ENCODE data around the gene BACH2.

GRCh38 chr6:90272895-90273294, 23.7 kb downstream of the BACH2 start:
- TF ChIP-seq JUND (IDR thresholded peaks at IDR 0.05; ENCODE audit: low read depth, low read length): no peak
- TF ChIP-seq POLR2A (IDR thresholded peaks at IDR 0.05; ENCODE audit: low read depth, low read length): no peak
- TF ChIP-seq MTA2 (IDR thresholded peaks at IDR 0.05; ENCODE audit: low read depth): no peak
